Muscle of leg (tissue), 11 donors: ENCODE measurements around the gene SLC8A1. TPM values are rescaled to one million over a fixed set of nuclear protein-coding genes. Genes with fewer than 3 reads are reported as not detected.

ENCODE experiments used
- DNase-seq: peaks from one replicate; pipeline ENCODE4 v3.0.0; 2013
- H3K27ac ChIP-seq: one replicate; pipeline ENCODE4 v1.5.1; 2013; ENCODE audit warnings: mild to moderate bottlenecking, low read length, control low read depth
- H3K27me3 ChIP-seq: one replicate; pipeline ENCODE4 v1.6.1; 2013; ENCODE audit warnings: low read length; ENCODE audit not compliant: control insufficient read depth, insufficient read depth
- H3K36me3 ChIP-seq: one replicate; pipeline ENCODE4 v1.6.1; 2013; ENCODE audit warnings: low read length; ENCODE audit not compliant: control insufficient read depth, insufficient read depth
- H3K4me1 ChIP-seq: one replicate; pipeline ENCODE4 v1.6.1; 2013; ENCODE audit warnings: low read length; ENCODE audit not compliant: control insufficient read depth, insufficient read depth
- H3K4me3 ChIP-seq: one replicate; pipeline ENCODE4 v1.5.1; 2013; ENCODE audit warnings: low read length, control low read depth
- H3K9me3 ChIP-seq: replicated peaks from 2 replicates; pipeline ENCODE4 v1.6.1; 2013; ENCODE audit warnings: low read depth, low read length; ENCODE audit not compliant: control insufficient read depth
- WGBS: methylation state at CpG from one replicate; pipeline ENCODE4 v1.1.5; 2013; ENCODE audit warnings: missing lambda C conversion rate; ENCODE audit not compliant: insufficient coverage; 5-methylcytosine and 5-hydroxymethylcytosine counted together
- polyA plus RNA-seq, 8 donors: library from polyadenylated mRNA; unstranded; fragments of 120-200 nt; gene quantifications; one replicate each; pipeline versions ENCODE4 v1.2.1 to v1.2.3, GENCODE V29; 2013; ENCODE audit warnings: inconsistent platforms in 1 of 8, low replicate concordance in 1 of 8; ENCODE audit not compliant: insufficient read length in 8 of 8, insufficient read depth in 1 of 8
- total RNA-seq: library from RNA; stranded (reverse); fragments of 120-200 nt; gene quantifications from one replicate; pipeline ENCODE4 v1.2.4, GENCODE V29; 2013

SLC8A1 gene
- total and polyA plus RNA-seq, 9 donors = 4.9 to 36.8 (median 8.9) TPM

DNA sequence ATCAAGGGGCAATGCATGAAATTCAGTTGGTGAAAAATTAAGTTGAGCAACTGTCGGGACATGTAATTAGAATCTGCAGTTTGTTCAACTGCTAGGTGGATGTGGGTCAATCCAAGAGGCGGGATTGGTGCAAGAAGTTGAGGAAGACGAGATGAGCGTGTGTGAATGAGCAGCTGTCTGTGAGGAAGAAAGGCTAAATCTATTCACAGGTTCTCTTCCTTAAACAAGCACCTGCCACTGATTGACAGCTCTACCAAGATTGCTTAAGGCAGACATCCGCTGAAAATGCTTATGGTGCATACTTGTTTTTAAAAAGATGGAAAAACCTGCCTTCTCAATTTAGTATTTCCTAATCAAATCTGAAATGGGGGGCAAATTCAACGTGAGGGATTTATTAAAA, 349.4 kb downstream of the SLC8A1 start:
- Histone ChIP-seq H3K36me3 (no peaks in the 10 kb centered on the region), H3K27ac (no peak overlapping the region), H3K4me1 (no peaks in the 10 kb centered on the region), H3K4me3 (no peak overlapping the region), H3K9me3 (no peaks in the 10 kb centered on the region), H3K27me3 (no peaks in the 10 kb centered on the region)
- WGBS = 92% methylated on average over 2 of the region's 6 CpGs
- no peak for DNase-seq

DNA sequence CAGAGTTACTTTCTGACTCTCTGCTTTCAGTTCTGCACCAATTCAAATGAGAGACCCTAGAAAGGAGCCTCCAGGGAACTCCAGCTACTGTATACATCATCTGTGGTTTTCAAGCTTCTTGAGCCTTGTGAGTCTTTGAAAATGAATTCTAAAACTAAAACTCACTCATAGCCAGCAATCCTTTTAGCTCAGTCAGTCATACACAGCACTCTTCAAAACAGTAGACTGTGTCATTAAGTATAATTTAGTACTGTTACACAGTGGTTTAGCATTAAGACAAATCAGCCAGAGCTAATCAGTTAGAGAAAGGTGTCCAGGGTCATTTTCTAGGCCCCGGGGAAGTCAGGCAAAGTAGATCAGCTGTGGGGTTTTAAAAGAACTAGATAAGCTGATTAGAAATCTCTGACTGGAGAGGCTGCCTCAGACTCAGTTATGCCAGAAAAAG, 350.7 kb downstream of the SLC8A1 start:
- Histone ChIP-seq H3K27ac (no peak overlapping the region), H3K4me3 (no peak overlapping the region), H3K27me3 (no peaks in the 10 kb centered on the region), H3K9me3 (no peaks in the 10 kb centered on the region), H3K36me3 (no peaks in the 10 kb centered on the region), H3K4me1 (no peaks in the 10 kb centered on the region)
- 29% methylated on average over 1 of the region's 1 CpG for WGBS
- peak; percentile 30 for DNase-seq

DNA sequence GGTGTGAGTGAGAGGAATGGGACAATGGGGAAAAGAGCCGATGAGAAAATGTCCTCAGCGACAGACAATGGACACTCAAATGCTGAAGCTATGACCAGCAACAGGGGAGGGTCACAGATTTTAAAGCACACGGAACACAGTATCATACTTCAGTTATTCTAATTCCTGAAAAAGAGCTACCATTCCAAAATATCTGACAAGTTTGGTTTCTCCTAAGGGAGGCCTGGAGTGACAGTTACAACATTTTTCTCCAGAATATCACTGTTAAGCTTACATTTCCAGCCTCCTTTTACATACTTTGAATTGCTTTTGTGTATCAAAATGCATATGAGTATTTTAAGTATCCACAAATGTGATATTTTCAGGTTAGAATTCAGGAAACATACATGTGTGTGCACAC, 351.2 kb downstream of the SLC8A1 start:
- H3K27me3 ChIP-seq = no peaks in the 10 kb centered on the region
- no peak for DNase-seq
- H3K4me1 ChIP-seq = no peaks in the 10 kb centered on the region
- no CpG with 5 or more reads among the region's 3 CpGs for WGBS
- no peaks in the 10 kb centered on the region for H3K9me3 ChIP-seq
- H3K27ac ChIP-seq = no peak overlapping the region
- no peaks in the 10 kb centered on the region for H3K36me3 ChIP-seq
- H3K4me3 ChIP-seq = no peak overlapping the region

DNA sequence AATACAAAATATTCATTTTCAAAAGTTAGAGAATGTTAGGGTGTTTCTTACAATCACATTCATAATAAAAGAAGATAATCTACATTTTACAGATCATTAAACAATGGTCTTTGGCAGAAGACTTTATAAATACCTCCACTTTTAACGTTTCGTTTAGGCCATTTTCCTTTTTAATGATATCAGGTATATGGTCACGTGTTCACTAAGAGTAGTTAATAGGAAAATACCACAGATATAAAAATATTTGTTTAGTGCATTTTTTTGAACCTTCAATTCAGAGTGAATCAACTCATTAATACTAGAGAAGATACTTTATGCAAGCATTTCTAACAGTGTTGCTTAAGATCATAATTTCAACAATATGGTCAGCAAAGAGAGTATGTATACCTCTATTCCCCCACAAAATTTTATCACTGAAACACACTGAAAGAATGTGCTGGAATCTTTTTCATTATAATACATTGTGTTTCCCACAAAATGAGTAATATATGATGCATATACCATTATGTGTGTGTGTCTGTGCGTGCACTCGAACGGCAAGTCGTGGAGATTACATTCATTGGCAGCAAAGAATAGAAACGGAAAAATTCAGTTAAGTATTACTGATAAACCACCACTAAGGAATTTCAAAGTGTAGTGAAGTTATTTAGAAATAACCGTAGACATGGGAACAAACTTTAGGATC, 353.0 kb downstream of the SLC8A1 start:
- no peak for DNase-seq
- Histone ChIP-seq H3K27me3 (no peaks in the 10 kb centered on the region), H3K27ac (no peak overlapping the region), H3K4me1 (no peaks in the 10 kb centered on the region), H3K9me3 (no peaks in the 10 kb centered on the region), H3K4me3 (no peak overlapping the region), H3K36me3 (no peaks in the 10 kb centered on the region)
- WGBS = no CpG with 5 or more reads among the region's 9 CpGs

DNA sequence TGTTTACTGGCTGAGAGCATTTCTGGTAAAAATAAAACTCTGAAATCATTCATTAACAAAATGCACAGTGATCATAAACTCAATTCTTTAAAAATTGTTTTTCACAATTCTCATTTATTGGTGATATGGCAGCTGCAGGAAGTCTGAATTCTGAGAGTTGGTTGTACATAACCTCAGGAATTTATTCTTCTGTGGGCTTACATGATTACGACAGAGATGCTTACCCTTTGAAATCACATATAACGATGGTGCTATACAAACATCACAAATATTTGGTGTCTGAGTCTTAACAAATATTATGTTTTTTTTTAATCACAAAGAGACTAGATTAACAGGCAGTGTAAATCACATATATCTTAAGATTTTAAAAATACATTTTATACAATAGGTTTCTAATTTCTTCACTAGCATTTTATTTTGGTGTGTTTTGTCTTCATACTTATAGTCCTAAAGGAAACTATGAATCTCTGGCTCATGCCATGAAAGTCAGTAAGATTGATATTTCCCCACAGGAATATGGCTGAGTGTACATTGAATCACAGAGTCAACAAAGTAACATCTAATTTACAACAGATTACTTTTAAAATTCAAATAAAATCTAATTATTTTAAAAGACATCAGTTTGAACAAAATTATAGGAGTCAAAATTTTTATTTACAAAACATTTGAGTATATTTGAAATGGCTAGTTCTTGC, 354.1 kb downstream of the SLC8A1 start:
- DNase-seq = no peak
- no peaks in the 10 kb centered on the region for H3K36me3 ChIP-seq
- H3K4me3 ChIP-seq = no peak overlapping the region
- H3K9me3 ChIP-seq = no peaks in the 10 kb centered on the region
- no peaks in the 10 kb centered on the region for H3K4me1 ChIP-seq
- no peaks in the 10 kb centered on the region for H3K27me3 ChIP-seq
- no peak overlapping the region for H3K27ac ChIP-seq
- WGBS = no CpG with 5 or more reads among the region's 2 CpGs

DNA sequence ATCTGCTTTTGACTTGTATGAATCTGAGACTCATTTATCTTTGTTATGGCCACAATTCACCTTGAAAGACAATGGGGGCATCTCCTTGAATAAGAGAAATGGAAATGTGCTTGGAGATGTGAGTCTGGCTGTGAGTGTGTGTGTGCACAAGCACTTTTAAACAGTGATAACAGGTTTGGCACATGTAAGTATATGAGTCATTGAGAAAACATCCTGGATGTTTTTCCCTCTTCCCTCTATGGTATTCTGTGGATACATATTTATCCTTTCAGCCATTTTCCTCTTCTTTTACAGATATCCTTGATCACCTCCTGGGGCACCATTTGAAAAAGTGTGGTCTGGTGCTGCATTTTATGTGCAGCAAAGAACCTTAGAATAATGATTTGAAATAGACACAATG, 355.5 kb downstream of the SLC8A1 start:
- no peak for DNase-seq
- no peak overlapping the region for H3K27ac ChIP-seq
- H3K36me3 ChIP-seq = no peaks in the 10 kb centered on the region
- no peak overlapping the region for H3K4me3 ChIP-seq
- H3K9me3 ChIP-seq = no peaks in the 10 kb centered on the region
- H3K4me1 ChIP-seq = no peaks in the 10 kb centered on the region
- H3K27me3 ChIP-seq = no peaks in the 10 kb centered on the region

DNA sequence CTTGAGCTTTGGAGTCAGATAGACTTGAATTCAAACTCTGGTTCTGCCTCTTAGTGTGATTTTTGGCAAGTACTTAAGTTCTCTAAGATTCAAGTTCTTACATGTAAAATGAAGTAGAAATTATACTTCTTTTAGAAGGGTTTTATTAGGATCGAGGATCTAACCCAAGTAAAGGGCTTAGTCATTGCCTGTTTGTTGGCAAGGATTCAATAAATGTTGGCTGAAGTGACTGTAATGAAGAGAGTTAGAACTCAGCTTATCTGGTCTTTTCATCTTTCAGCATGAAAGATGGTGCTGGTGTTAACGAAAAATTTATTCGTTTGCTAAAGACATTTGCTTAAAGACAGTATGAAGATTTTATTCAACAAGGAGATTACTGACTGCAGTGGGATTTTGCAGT, 356.9 kb downstream of the SLC8A1 start:
- Histone ChIP-seq H3K27me3 (no peaks in the 10 kb centered on the region), H3K9me3 (no peaks in the 10 kb centered on the region), H3K4me1 (no peaks in the 10 kb centered on the region), H3K36me3 (no peaks in the 10 kb centered on the region), H3K4me3 (no peak overlapping the region), H3K27ac (no peak overlapping the region)
- 60% methylated on average over 3 of the region's 3 CpGs for WGBS
- peak; percentile 79 for DNase-seq

DNA sequence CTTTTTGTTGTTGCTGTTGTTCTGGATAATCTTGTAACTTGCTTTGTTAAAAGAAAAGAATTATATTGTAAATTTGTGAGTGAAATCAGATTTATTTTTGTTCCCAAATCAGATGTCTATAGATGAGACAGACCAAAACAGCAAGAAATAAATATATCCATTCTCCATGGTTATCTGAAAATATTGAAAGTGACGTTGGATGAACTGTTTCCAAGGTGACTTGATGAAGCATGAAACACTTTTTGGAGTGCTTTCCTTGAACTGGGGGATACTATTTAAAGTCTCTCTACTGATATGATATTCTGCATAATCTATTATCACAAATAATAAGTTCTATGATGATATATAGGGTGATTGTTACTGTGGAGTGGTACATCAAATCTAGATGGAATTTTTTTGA, 357.4 kb downstream of the SLC8A1 start:
- H3K4me3 ChIP-seq = no peak overlapping the region
- no peaks in the 10 kb centered on the region for H3K9me3 ChIP-seq
- no peaks in the 10 kb centered on the region for H3K27me3 ChIP-seq
- DNase-seq = peak; percentile 54
- H3K36me3 ChIP-seq = no peaks in the 10 kb centered on the region
- H3K4me1 ChIP-seq = no peaks in the 10 kb centered on the region
- H3K27ac ChIP-seq = no peak overlapping the region
- no CpG with 5 or more reads among the region's 1 CpG for WGBS

DNA sequence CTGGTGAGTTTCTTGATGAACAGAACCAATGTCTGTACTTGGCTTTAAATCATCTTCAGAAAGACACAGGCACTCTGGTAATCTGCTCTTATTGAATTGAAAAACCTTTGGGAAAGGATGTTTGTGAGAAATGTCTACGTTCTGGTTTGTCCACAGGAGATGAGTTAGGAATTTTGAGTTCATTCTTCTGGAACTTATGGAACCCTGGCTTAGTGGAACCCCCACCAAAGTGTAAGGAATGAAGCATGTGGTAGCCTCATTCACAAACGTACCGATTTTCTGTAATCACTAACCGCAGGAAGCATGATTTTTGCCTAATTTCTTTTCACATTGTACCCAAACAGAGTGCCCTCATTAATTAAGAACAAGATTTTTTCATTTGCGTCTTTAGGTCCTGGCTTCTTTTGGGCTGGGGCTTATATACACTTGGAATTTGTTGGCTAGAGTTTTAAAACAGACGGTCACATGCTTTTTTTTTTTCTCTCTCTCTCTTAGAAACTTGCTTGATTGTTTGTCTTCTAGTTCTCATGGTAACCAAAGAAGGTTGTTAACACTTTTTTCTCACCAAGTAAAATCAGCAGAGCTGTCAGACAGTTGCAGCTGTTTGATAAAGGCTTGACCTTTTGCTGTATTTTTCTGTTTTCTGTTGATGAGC, 358.7 kb downstream of the SLC8A1 start:
- DNase-seq = peak; percentile 75
- Histone ChIP-seq H3K4me1 (no peaks in the 10 kb centered on the region), H3K36me3 (no peaks in the 10 kb centered on the region), H3K4me3 (no peak overlapping the region), H3K27ac (no peak overlapping the region), H3K9me3 (no peaks in the 10 kb centered on the region), H3K27me3 (no peaks in the 10 kb centered on the region)
- WGBS = 9% methylated on average over 1 of the region's 6 CpGs

DNA sequence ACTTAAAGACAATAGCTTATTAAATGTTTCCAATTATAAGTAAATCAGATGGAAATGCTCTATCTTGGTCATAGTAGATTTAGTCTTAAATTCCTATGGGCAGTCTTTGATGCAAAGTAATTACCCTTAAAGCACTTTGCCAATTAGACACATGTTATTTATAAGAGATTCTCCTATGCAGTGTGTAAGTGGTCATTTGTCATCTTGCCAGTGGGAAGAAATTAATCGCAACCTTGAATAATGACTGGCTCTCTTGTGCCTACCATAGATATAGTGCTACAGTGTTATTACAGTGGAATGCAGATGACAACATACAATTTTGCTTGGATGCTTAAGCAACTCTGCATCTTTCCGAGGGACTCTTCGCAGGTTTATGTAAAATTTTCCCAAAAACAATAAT, 361.8 kb downstream of the SLC8A1 start:
- Histone ChIP-seq H3K4me1 (no peaks in the 10 kb centered on the region), H3K4me3 (no peak overlapping the region), H3K9me3 (no peaks in the 10 kb centered on the region), H3K36me3 (no peaks in the 10 kb centered on the region), H3K27ac (no peak overlapping the region), H3K27me3 (no peaks in the 10 kb centered on the region)
- DNase-seq = no peak
- WGBS = no CpG with 5 or more reads among the region's 3 CpGs
